Measurements from ENCODE around the gene HTR1B.

Gene HTR1B

GRCh38 chr6:77502981-77503380 is 39.7 kb upstream of the HTR1B start:
- no peaks in the 10 kb centered on the region for H3K36me3 ChIP-seq (ENCODE audit: control insufficient read depth, low read length)
- no peaks in the 10 kb centered on the region for H3K9me2 ChIP-seq (replicated peaks; ENCODE audit: control insufficient read depth, low read length)
- no peaks in the 10 kb centered on the region for H3K27me3 ChIP-seq (ENCODE audit: control insufficient read depth, low read length)
- H3K4me2 ChIP-seq (ENCODE audit: low read length) = no peak overlapping the region
- no peaks in the 10 kb centered on the region for H3K4me1 ChIP-seq (ENCODE audit: control insufficient read depth, low read length)
- H3K9me3 ChIP-seq (ENCODE audit: control insufficient read depth, insufficient read depth, low read length) = no peaks in the 10 kb centered on the region
- H3K4me3 ChIP-seq (ENCODE audit: low read length) = no peak overlapping the region
- H3K79me2 ChIP-seq (ENCODE audit: control insufficient read depth, low read length) = no peaks in the 10 kb centered on the region
- H3F3A ChIP-seq (ENCODE audit: control insufficient read depth, insufficient read depth) = no peaks in the 10 kb centered on the region
- no peak overlapping the region for H3K27ac ChIP-seq (ENCODE audit: low read depth, low read length)
- no peaks in the 10 kb centered on the region for H4K20me1 ChIP-seq (ENCODE audit: control insufficient read depth, insufficient read depth, low read depth, low read length)
- TF ChIP-seq CTCF (IDR thresholded peaks at IDR 0.05; ENCODE audit: low read depth, low read length, poor library complexity, severe bottlenecking) (no peak), EZH2phosphoT487 (IDR thresholded peaks at IDR 0.05; ENCODE audit: borderline replicate concordance, low read length) (no peak)

GRCh38 chr6:77492530-77492929 is 29.2 kb upstream of the HTR1B start:
- Histone ChIP-seq H3K36me3 (ENCODE audit: control insufficient read depth, low read length) (no peaks in the 10 kb centered on the region), H3K4me3 (ENCODE audit: low read length) (no peak overlapping the region), H3K4me2 (ENCODE audit: low read length) (no peak overlapping the region), H3K9me2 (replicated peaks; ENCODE audit: control insufficient read depth, low read length) (no peaks in the 10 kb centered on the region), H3K79me2 (ENCODE audit: control insufficient read depth, low read length) (no peaks in the 10 kb centered on the region), H3K9me3 (ENCODE audit: control insufficient read depth, insufficient read depth, low read length) (no peaks in the 10 kb centered on the region), H3K4me1 (ENCODE audit: control insufficient read depth, low read length) (no peaks in the 10 kb centered on the region), H3K27me3 (ENCODE audit: control insufficient read depth, low read length) (no peaks in the 10 kb centered on the region), H4K20me1 (ENCODE audit: control insufficient read depth, insufficient read depth, low read depth, low read length) (no peaks in the 10 kb centered on the region), H3F3A (ENCODE audit: control insufficient read depth, insufficient read depth) (no peaks in the 10 kb centered on the region), H3K27ac (ENCODE audit: low read depth, low read length) (no peak overlapping the region)
- TF ChIP-seq CTCF (IDR thresholded peaks at IDR 0.05; ENCODE audit: low read depth, low read length, poor library complexity, severe bottlenecking) = no peak
- no peak for TF ChIP-seq EZH2phosphoT487 (IDR thresholded peaks at IDR 0.05; ENCODE audit: borderline replicate concordance, low read length)

- no peak overlapping the region for H3K4me3 ChIP-seq (ENCODE audit: low read length)
- H3K9me3 ChIP-seq (ENCODE audit: control insufficient read depth, insufficient read depth, low read length) = no peaks in the 10 kb centered on the region
- H3K79me2 ChIP-seq (ENCODE audit: control insufficient read depth, low read length) = no peaks in the 10 kb centered on the region
- no peaks in the 10 kb centered on the region for H4K20me1 ChIP-seq (ENCODE audit: control insufficient read depth, insufficient read depth, low read depth, low read length)
- no peak overlapping the region for H3K27ac ChIP-seq (ENCODE audit: low read depth, low read length)
- H3K36me3 ChIP-seq (ENCODE audit: control insufficient read depth, low read length) = no peaks in the 10 kb centered on the region
- no peaks in the 10 kb centered on the region for H3K9me2 ChIP-seq (replicated peaks; ENCODE audit: control insufficient read depth, low read length)
- no peaks in the 10 kb centered on the region for H3K4me1 ChIP-seq (ENCODE audit: control insufficient read depth, low read length)
- H3F3A ChIP-seq (ENCODE audit: control insufficient read depth, insufficient read depth) = no peaks in the 10 kb centered on the region
- H3K27me3 ChIP-seq (ENCODE audit: control insufficient read depth, low read length) = no peaks in the 10 kb centered on the region
- TF ChIP-seq CTCF (IDR thresholded peaks at IDR 0.05; ENCODE audit: low read depth, low read length, poor library complexity, severe bottlenecking) = no peak
- TF ChIP-seq EZH2phosphoT487 (IDR thresholded peaks at IDR 0.05; ENCODE audit: borderline replicate concordance, low read length) = no peak
- no peak overlapping the region for H3K4me2 ChIP-seq (ENCODE audit: low read length)
Observed at GRCh38 chr6:77487808-77488425, 24.6 kb upstream of the HTR1B start.

All from DOHH2 (cell line).